Tibial nerve (tissue), 4 donors: ENCODE measurements around the gene CDC25A.

Source experiments
- CTCF ChIP-seq, 5 experiments: fragments of 200-600 bp in 3 of 5; fragments of 450-650 bp in 2 of 5; sonication (generic) in 3 of 5; IDR thresholded peaks; one replicate each; pipeline ENCODE4 v1.5.1; 2016 to 2019; ENCODE audit warnings: antibody characterized with exemption in 5 of 5, mild to moderate bottlenecking in 3 of 5, moderate library complexity in 2 of 5
- EP300 ChIP-seq, 2 donors: sonication (generic); formaldehyde crosslinking; IDR thresholded peaks; one replicate each; pipeline ENCODE4 v1.6.1; 2017; ENCODE audit warnings: antibody characterized with exemption in 2 of 2, mild to moderate bottlenecking in 1 of 2
- POLR2A ChIP-seq, 2 donors: fragments of 450-650 bp; IDR thresholded peaks; one replicate each; pipeline ENCODE4 v1.6.1; 2017; ENCODE audit warnings: antibody characterized with exemption in 2 of 2, mild to moderate bottlenecking in 2 of 2, moderate library complexity in 2 of 2

- TF ChIP-seq CTCF (IDR thresholded peaks at IDR 0.05) (no peak), POLR2A (IDR thresholded peaks at IDR 0.05) (no peak), EP300 (IDR thresholded peaks at IDR 0.05) (no peak)
Observed at GRCh38 chr3:48187579-48188265, 495 bp downstream of the CDC25A start.
